ENCODE results near the gene POM121C.
"Not testable (repeated sequence)": the region's sequence is repeated elsewhere in the genome, so short reads cannot be mapped to it uniquely, and the experiment has no call there.

The POM121C gene

DNA sequence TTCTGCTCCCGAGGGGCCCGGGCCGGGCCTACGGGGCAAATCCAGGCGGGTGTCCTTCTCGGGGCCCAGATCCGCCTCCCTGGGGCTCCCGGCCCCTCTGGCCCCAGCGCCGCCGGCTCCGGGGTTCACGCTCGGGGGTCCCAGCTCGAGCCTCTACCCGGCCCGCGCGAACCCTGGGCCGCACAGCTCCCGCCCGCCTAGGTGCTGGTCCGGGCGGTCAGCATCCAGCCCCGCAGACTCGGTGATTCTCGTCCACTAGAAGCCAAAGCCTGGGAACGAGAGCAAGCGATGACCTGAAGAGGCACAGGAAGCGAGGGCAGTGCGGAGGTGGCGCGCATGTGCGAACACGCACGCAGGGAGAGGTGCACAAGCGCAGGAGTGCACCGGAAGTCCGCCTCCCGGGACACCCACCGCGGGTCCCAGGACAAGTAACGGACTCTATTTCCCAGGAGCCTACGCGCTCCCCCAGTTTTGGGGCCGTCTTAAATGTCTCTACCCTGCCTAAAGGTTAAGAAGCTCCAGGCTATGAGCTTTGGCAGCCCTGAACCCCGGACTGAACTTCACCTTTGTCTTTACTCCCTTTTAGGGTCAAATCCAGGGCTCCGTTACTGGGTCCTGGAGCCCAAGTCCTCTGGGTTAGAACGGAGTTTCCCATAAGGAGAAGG, at the start of gene POM121C:
Gene POM121C (minus strand): TSS at position 321 of the 665 bp plus-strand sequence. CDS start 44,803 bp downstream, outside the sequence.
- peak; percentile 73 to 79 for DNase-seq (ENCODE audit: low read depth in 1 of 2, low spot score in 1 of 2)

DNA sequence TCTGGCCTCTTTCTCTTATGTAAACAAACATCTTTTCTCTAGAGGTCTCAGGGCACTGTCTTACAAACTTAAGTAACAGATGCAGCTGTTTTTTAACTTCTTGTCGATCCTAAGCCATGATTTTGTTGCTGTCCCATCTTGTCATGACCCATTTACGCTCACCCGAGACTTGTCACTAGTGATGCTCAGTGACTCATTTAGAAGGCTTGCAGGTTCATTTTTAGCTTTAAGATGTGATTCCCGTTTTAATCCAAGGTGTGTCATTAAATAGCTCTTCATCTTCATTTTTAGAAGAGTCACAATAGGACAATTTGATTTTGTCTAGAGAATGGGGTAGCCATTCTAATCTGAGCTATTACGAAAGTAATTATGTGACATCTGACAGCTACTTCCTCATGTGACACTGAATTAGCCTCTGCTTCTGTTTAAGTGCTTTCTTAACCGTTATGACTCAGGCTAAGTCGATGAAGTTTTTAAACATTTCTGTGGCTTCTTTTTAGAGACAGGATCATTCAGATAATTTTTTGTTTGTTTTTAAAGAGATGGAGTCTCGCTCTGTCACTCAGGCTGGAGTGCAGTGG, 48.7 kb upstream of the POM121C start:
- no peak for DNase-seq (ENCODE audit: low read depth in 1 of 2, low spot score in 1 of 2)

DNA sequence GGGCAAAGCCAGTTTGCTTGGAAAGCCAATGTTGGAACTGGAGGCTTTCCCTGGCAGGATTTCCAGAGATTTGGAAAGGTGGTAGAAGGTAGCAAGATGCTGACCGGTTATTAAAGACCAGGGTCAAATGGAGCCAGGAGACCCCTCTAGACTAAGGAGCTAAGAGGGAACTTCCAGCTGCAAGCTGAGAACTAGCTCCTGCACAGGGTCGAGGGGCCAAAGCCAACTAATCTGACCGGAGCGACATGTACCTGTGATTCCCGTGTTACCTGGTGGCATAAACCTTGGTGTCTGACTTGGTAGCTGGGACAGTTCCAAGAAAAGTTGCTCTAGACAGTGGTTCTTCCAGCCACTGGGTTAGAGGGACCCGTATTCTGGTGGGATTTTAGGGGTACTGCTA, 47.8 kb upstream of the POM121C start:
- DNase-seq (ENCODE audit: low read depth in 1 of 2, low spot score in 1 of 2) = no peak

DNA sequence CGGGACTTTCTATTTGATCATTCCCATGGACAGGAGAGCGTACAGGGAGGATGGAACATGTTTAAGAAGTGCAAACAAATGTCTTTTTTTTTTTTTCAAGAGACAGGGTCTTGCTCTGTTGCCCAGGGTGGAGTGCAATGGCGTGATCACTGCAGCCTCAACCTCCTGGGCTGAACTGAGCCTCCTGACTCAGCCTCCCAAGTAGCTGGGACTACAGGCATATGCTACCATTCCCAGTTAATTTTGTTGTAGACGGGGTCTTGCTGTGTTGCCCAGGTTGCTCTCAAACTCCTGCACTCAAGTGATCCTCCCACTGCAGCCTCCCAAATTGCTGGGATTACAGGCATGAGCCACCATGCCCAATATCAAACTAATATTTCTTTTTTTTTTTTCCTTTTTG, 46.5 kb upstream of the POM121C start:
- DNase-seq (ENCODE audit: low read depth in 1 of 2, low spot score in 1 of 2) = no peak

DNA sequence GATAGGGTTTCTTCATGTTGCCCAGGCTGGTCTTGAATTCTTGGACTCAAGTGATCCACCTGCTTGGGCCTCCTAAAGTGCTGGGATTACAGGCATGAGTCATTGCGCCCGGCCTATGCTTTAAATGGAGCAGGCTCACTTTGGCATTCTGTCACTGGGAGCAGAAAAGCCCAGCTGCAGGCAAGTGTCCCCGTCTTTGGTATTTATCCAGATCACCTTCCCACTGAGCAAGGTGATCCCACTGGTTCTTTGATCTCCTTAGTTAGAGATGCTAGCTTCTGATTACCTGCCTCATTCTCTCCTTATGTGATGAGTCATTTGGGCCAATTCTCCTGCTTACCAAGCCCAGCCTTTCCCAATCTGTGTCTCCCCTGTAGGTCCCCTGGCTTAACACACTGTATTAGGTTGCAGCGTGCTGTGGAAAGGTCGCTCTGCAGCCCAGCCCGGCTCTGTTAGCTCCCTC, 45.3 kb upstream of the POM121C start:
- DNase-seq (ENCODE audit: low read depth in 1 of 2, low spot score in 1 of 2) = no peak

DNA sequence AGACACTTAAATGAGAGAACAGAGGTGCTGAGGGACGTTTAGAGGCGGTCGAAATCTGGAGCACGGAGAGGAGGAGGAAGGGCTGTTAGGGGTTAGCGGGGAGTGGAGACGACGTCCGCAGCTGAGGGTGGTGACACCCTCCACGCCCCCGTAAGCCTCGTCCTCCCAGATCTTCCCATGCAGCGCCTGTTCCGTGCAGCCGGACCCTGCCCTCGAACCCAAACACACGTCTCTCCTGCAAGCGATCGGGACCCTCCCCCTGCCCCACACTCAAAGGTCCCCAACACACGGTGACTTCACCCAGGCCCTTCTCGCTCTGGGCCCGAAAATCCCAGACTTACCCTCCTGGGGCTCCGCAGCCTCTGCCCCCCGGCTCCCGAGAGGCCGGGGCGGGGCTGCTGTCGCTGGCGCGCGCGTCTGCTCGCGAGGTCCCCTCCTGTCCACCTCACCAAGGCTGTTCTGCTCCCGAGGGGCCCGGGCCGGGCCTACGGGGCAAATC, 41.2 kb upstream of the POM121C start:
- DNase-seq (ENCODE audit: low read depth in 1 of 2, low spot score in 1 of 2) = not testable (repeated sequence)

DNA sequence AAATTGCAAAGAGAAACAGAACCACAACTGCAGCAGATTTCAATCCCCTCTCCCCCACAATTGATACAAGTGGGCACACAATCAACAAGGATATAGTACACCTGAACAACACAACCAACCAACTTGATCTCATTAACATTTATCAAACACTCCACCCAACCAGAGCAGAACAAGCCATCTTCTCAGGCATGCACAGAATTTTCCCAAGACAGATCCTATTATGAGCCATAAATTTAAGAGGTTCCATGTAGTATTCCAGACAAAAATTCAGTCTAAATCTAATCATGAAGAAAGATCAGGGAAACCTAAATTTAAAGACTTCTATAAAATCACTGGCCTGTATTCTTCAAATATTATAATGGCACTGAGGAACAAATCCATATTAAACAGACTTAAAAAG, 35.6 kb upstream of the POM121C start:
- not testable (repeated sequence) for DNase-seq (ENCODE audit: low read depth in 1 of 2, low spot score in 1 of 2)

DNA sequence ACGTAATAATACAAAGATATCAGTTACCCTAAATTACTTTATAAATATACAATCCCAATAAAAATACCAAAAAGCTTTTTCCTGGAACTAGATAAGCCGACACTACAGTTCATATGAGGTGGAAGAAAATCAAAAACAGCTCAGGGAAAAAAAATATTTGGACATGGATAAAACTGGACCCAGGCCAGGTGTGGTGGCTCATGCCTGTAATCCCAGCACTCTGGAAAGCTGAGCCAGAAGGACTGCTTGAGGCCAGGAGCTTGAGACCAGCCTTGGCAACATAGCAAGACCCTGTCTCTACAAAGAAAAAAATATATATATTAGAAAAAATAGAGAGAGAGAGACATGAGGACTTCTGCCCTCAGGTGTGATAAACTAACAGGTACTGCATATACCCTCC, 32.7 kb upstream of the POM121C start:
- DNase-seq (ENCODE audit: low read depth in 1 of 2, low spot score in 1 of 2) = not testable (repeated sequence)

DNA sequence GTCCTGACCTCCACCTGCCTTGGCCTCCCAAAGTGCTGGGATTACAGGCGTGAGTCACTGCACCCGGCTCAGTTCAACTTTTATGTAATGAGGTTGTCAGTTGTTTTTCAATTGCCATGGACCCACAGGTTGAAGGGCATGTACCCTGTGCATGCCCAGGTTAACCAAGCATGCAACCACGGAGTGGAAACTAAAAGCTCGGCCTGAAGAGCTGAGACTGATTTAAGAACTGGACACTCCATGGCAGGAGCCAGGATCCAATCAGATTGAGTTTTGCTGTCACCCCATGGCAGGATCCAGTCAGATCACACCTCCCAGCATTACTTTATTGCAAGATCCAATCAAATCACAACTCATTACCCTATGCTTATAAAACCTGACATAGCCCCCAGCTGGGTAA, 22.9 kb upstream of the POM121C start:
- DNase-seq (ENCODE audit: low read depth in 1 of 2, low spot score in 1 of 2) = not testable (repeated sequence)

DNA sequence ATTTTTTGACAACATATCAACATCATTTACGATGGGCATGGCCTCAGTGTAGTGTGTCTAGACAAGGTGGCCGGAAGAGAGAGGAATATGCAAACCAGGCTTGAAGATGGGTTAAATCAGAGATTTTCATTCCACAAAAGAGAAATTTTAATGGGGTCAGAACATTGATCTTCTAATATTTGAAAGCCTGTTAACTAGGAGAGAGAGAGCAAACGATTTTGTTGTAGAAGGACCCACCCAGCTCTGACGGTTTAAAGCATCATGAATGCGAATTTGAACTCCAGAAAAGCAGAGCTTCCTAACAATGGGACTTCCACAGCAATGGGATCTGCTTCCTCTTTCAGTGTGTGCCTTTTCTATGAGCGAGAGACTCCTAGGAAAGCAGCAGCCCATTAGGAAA, 5.9 kb upstream of the POM121C start, which contains the start of gene SPDYE5:
Gene SPDYE5 (plus strand): TSS at position 301 of the 400 bp plus-strand sequence. CDS start 1,728 bp downstream, outside the sequence.
- not testable (repeated sequence) for DNase-seq (ENCODE audit: low read depth in 1 of 2, low spot score in 1 of 2)

DNA sequence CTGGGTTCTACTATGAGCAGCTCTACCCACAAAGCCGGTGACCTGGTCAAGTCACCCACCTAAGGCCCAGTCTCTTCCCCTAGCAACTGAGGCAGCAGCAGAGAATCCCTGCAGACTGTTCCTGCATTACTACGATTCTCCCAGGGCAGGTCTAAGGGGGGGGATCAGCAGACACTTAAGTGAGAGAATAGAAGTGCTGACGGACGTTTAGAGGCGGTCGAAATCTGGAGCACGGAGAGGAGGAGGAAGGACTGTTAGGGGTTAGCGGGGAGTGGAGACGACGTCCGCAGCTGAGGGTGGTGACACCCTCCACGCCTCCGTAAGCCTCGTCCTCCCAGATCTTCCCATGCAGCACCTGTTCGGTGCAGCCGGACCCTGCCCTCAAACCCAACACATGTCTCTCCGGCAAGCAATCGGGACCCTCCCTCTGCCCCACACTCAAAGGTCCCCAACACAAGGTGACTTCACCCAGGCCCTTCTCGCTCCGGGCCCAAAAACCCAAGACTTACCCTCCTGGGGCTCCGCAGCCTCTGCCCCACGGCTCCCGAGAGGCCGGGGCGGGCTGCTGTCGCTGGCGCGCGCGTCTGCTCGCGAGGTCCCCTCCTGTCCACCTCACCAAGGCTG, 632 bp downstream of the POM121C start:
- DNase-seq (ENCODE audit: low read depth in 1 of 2, low spot score in 1 of 2) = not testable (repeated sequence)

DNA sequence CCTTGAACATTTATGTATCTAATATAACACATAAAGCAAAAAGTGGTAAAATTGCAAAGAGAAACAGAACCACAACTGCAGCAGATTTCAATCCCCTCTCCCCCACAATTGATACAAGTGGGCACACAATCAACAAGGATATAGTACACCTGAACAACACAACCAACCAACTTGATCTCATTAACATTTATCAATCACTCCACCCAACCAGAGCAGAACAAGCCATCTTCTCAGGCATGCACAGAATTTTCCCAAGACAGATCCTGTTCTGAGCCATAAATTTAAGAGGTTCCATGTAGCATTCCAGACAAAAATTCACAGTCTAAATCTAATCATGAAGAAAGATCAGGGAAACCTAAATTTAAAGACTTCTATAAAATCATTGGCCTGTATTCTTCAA, 5.8 kb downstream of the POM121C start:
- DNase-seq (ENCODE audit: low read depth in 1 of 2, low spot score in 1 of 2) = not testable (repeated sequence)

DNA sequence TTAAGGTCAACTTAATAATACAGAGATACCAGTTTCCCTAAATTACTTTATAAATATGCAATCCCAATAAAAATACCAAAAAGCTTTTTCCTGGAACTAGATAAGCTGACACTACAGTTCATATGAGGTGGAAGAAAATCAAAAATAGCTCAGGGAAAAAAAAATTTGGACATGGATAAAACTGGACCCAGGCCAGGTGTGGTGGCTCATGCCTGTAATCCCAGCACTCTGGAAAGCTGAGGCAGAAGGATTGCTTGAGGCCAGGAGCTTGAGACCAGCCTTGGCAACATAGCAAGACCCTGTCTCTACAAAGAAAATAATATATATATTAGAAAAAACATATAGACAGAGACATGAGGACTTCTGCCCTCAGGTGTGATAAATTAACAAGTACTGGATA, 8.6 kb downstream of the POM121C start:
- DNase-seq (ENCODE audit: low read depth in 1 of 2, low spot score in 1 of 2) = not testable (repeated sequence)

DNA sequence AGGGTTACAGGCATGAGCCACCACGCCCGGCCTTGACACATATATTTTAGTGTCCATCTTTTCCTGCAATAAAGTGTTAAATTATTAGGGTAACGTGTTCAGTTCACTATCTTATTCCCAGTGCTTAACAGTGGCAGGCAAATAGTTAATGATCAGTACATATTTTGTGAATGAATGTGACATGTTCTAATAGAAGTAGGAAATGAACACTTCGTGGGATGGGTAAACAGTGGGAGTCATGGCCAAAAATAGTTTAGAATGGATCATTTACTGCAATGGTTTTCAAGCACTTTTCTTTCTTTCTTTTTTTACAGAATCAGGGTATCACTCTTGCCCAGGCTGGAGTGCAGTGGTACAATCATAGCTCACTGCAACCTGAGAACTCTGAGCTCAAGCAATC, 15.9 kb downstream of the POM121C start:
- not testable (repeated sequence) for DNase-seq (ENCODE audit: low read depth in 1 of 2, low spot score in 1 of 2)

DNA sequence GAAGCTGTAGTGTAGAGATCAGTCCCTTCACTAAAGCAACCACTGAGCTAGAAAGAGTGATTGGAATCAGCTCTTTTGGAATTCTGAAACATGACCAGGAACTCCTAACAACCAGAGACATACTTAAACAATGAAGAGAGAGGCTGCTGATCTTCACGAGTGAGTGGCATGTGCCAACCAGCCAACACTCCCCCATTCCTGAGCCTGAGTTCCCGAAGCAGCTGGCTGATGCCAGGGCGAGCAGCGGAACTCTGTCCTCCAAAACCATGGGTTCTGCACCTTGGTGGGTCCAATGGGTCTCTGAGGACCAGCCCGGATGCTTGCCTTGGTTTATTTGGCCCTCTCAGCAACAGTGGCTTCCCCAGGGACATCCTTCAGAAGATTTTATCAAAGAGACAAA, 25.6 kb downstream of the POM121C start:
- not testable (repeated sequence) for DNase-seq (ENCODE audit: low read depth in 1 of 2, low spot score in 1 of 2)

DNA sequence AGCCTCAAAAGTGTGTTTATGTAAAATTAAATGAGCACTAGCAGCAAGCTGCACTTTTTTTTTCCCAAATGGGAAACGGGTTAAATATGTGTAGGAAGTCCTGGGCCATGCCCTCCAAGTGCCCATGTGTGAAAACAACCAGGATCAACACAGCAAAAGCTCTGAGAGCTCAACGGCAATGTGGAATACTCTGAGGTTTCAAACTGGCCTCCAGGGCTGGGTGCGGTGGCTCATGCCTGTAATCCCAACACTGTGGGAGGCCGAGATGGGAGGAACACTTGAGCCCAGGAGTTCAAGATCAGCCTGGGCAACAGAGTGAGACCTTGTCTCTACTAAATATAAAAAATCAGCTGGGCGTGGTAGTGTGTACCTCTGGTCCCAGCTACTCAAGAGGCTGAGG, 28.1 kb downstream of the POM121C start:
- DNase-seq (ENCODE audit: low read depth in 1 of 2, low spot score in 1 of 2) = not testable (repeated sequence)

DNA sequence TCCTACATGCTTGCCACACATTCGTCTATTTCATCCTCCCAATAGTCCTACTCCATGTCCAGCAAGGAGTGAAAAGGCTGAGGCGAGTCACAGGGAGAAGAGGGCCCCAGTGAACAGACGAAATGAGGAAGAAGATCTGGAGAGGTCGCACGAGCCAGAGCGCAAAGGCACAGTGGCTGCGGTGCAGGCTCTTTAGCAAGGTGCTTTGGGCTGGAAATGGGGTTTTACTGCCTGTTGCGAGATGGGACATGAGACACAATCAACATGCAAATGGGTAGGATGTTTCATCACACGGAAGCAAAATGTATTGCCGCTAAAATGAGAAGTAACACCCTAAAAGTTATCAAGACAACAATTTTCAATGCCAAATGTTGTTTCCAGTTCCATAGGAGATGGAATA, 29.7 kb downstream of the POM121C start:
- DNase-seq (ENCODE audit: low read depth in 1 of 2, low spot score in 1 of 2) = not testable (repeated sequence)

DNA sequence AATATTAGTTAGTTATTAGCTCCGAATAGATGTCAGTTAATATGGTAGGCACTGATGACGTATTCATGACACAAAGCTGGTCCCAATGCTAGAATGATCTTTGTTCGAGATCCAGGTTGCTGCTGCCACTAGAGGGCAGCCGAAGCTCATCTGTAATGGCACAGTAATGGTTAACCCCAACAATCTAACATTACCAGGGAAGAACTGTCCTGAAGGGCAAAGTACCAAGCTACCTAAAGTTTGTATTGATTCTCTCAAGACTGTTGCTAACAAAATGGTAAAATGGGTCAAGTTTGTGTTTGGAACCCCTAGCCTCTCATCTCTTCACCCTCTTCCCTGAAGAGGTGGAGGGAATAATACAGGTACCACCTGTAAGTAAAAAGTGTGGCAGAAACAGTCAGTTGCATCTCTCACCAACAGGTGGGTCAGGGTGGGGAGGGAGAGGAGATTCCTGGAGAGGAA, 33.6 kb downstream of the POM121C start:
- DNase-seq (ENCODE audit: low read depth in 1 of 2, low spot score in 1 of 2) = not testable (repeated sequence)

DNA sequence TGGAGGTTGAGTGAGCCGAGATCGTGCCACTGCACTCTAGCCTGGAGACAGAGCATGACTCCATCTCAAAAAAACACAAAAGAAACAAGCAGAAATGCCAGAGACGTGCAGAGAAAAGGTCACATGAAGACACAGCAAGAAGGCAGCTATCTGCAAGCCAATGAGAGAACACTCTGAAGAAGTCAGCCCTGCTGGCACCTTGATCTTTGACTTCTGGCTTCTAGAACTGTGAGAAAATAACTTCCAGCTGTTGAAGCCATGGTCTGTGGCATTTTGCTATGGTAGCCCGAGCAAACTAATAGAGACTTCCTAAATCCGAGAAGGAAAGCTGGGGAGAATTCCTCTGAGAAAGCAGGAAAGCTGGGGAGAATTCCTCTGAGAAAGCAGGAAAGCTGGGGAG, 36.2 kb downstream of the POM121C start:
- not testable (repeated sequence) for DNase-seq (ENCODE audit: low read depth in 1 of 2, low spot score in 1 of 2)

DNA sequence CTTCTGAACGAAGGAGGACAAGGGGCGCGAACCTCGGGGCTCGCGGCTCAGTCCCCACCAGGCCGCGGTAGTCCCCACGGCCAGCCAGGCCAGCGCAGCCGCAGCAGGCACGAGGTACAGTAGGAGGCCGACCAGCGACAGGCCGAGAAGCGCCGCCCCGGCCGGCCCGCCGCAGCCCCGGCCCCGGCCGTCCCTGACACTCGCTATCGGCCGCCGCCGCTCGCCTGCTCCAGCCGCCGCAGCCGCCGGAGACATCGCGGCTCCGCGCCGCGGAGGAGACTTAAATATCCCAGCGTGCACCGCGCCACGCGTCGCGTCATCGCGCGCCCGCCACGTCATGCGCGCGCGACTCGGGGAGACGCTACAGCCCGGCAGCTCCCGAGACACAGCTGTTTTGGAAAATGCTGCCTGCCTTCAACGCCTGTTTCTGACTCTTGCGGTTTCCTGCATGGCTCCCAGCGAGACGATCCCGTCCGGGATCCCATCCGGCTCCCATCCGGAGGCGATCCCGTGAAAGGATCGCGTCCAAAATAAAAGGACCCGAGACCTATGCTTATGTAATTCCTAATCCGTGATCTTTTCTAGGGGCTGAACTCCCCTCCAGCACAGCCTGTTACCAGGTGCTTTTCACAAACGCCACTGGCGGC, 43.5 kb downstream of the POM121C start:
- DNase-seq (ENCODE audit: low read depth in 1 of 2, low spot score in 1 of 2) = peak in 1 of 2 donors; percentile 15

DNA sequence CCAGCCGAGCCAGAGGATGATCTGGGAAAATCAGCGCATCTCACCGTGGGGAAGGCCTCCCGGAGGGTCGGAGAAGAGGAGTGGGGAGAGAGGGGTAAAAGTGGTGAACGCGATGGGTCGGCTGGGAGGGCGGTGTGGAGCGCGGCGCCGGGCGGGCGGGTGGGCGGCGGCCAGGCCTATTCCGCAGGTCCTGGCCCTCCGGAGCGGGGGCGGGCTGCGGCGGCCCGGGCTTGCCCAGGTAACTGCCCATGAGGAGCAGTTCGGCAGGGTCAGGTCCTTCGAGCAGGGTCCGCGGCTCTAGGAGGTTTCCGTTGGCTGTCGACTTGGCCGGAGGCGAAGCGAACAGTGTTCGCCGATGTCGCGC, 44.0 kb downstream of the POM121C start:
- DNase-seq (ENCODE audit: low read depth in 1 of 2, low spot score in 1 of 2) = not testable (repeated sequence)

All from stimulated activated CD4-positive, alpha-beta T cell treated with anti-CD3 and anti-CD28 coated beads, Interleukin-15, amount 100 ng/mL, for 1 hour (primary cell).